Stimulated activated CD8-positive, alpha-beta memory T cell treated with anti-CD3 and anti-CD28 coated beads, Interleukin-12 subunit alpha, Interleukin-12 subunit beta, amount 100 ng/mL, for 1 hour (primary cell): Measurements from ENCODE around the gene WNT10A.

ENCODE experiments used
- DNase-seq: peaks from one replicate; pipeline ENCODE4 v3.0.0-alpha.2; 2020; ENCODE audit warnings: low read depth

WNT10A gene

GRCh38 chr2:218877331-218877730 lies 3.3 kb upstream of the WNT10A start:
- DNase-seq: no peak

- DNase-seq: no peak
Measured at GRCh38 chr2:218877891-218878290, 2.8 kb upstream of the WNT10A start.

GRCh38 chr2:218878486-218878885 lies 2.2 kb upstream of the WNT10A start:
- no peak for DNase-seq

- DNase-seq: no peak
Measured at GRCh38 chr2:218878926-218879761, 1.5 kb upstream of the WNT10A start.

- DNase-seq: no peak
Measured at GRCh38 chr2:218879776-218880101, 913 bp upstream of the WNT10A start.

GRCh38 chr2:218880859-218881594 lies 375 bp downstream of the WNT10A start:
- DNase-seq: no peak

GRCh38 chr2:218881744-218882460 lies 1.2 kb downstream of the WNT10A start:
- DNase-seq: no peak

GRCh38 chr2:218882461-218882816 lies 1.8 kb downstream of the WNT10A start:
- DNase-seq: no peak

GRCh38 chr2:218882866-218883366 lies 2.3 kb downstream of the WNT10A start:
- DNase-seq: no peak

GRCh38 chr2:218883491-218884490 lies 3.1 kb downstream of the WNT10A start:
- no peak for DNase-seq

- DNase-seq: no peak
Measured at GRCh38 chr2:218884519-218884918, 3.9 kb downstream of the WNT10A start.

GRCh38 chr2:218885981-218886947 lies 5.6 kb downstream of the WNT10A start:
- no peak for DNase-seq

GRCh38 chr2:218887079-218887478 lies 6.4 kb downstream of the WNT10A start:
- DNase-seq: no peak

GRCh38 chr2:218888341-218888740 lies 7.7 kb downstream of the WNT10A start:
- DNase-seq: no peak

GRCh38 chr2:218889937-218890336 lies 9.3 kb downstream of the WNT10A start:
- no peak for DNase-seq

GRCh38 chr2:218890369-218890768 lies 9.7 kb downstream of the WNT10A start:
- DNase-seq: no peak

- DNase-seq: no peak
Measured at GRCh38 chr2:218891275-218892135, 10.9 kb downstream of the WNT10A start.

GRCh38 chr2:218892693-218893348 lies 12.2 kb downstream of the WNT10A start:
- peak; percentile 76 for DNase-seq
